Dedifferentiated amniotic fluid mesenchymal stem cell (primary cell): ENCODE data around the gene ENPP6.
"Not testable (repeated sequence)": the region's sequence is repeated elsewhere in the genome, so short reads cannot be mapped to it uniquely, and the experiment has no call there.

Experiments used
- DNase-seq: peaks from one replicate; pipeline ENCODE4 v3.0.0-alpha.2; 2016; ENCODE audit errors: extremely low spot score

Gene ENPP6

GRCh38 chr4:184148738-184149637 is 68.7 kb downstream of the ENPP6 start:
- DNase-seq = peak; percentile 15

GRCh38 chr4:184147858-184148737 is 69.6 kb downstream of the ENPP6 start:
- DNase-seq = peak; percentile 18

- DNase-seq = no peak
These were observed 70.7 kb downstream of the ENPP6 start for GRCh38 chr4:184146951-184147350.

DNA sequence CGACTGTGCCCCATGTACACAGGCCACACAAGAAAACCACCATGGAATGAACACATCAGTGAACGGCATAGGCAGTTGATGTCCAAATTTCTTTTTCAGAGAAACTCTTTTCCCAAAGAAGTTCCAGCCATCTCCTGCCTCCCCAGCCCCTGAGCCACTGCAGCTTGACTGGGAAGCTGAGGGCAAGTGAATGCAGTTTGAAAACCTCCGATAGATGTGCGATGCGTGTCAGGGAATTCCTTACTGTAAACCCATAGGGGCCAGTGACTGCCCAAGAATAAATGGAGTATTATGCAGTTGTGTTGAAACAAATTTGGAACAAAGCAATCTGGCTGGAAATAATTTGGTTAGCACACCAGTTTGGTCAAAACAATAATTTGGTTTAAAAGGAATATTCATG is 72.1 kb downstream of the ENPP6 start:
- DNase-seq = no peak

DNA sequence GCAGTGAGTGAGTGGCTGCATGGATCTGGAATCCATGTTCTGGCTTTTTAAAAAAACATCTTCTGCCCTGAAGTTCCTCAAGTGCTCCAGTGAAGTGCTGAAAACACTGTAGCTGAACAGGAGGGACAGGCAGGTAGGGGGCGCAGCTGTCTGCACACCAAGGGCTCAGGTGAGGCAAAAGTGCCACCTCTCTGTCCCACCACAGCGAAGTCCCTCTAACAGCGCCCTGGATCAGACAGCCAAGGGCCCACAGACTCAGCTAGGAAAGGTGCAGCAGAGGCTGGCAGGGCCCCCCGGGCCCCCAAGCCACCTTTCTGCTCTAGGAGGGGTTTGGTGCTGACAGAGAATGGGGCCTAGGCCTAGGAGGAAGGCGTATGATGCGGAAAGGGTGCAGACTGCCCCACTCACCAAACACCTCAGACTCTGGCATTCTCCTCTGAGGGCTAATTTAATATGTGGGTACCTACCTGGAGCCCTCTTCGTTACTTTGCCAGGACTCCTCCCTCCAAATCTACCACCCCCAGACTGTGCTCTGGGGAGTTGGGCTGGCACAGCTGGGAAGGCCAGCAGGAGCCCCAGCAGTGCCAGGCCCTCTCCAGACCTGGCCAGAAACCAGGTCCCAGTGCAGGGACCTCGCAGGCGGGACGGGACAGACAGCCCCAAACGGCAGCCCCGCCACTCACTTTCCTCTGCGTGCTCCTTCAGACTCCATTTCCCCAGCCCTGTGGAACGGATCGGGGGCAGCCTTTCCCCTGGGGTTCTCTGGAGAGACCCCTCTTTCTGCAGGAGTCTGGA is 73.7 kb downstream of the ENPP6 start:
- no peak for DNase-seq

- no peak for DNase-seq
These were observed 75.3 kb downstream of the ENPP6 start for GRCh38 chr4:184142121-184143000.

GRCh38 chr4:184140901-184141300 is 76.8 kb downstream of the ENPP6 start:
- DNase-seq = not testable (repeated sequence)

GRCh38 chr4:184136525-184136924 is 81.1 kb downstream of the ENPP6 start:
- DNase-seq = no peak

DNA sequence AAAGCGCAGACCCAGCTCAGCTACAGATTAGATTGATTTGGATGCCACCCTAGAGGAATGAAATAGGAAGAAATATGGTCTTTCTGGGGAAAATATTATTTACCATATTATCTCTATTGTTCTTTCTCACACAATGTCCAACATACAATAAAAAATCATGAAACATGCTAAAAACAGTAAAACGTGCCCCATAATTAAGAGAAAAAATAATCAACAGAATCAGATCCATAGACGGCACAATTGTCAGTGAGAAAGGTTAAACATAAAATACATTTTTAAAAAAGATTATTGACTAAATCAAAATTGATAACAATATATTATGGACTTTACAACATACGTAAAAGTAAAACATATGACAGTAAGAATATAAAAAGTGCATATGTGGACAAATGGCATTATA is 90.9 kb downstream of the ENPP6 start:
- no peak for DNase-seq

- no peak for DNase-seq
These were observed 94.9 kb downstream of the ENPP6 start for GRCh38 chr4:184122631-184123408.

DNA sequence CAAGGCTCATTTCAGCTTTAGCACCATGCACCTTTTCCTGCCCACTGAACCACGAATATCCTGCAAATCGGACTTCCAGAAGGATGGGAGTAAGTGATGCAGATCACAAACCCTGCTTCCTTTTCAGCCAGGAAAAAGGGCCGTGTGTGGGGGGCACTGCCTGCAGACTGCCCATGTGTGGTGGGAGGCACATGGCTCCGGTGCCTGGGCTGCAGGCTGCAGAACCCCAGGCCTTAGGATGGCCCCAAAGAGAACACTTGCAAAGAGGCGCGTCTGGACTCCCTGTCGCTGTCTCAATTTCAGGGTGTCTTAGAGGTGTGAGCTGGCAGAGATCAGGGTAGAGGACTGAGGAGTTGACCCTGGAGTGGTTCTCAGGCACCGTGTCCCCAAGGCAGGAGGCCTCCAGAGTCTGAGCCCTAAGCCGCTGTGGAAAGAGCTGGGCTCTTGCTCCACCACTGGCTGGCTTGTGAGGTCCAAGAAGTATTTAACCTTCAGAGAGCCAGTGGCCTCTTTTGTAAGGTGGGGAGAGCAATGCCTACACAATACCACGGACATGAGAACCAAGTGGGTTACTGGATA is 97.0 kb downstream of the ENPP6 start:
- DNase-seq = no peak

- DNase-seq = no peak
These were observed 99.9 kb downstream of the ENPP6 start for GRCh38 chr4:184117662-184118199.

GRCh38 chr4:184115399-184115798 is 102.3 kb downstream of the ENPP6 start:
- DNase-seq = no peak

DNA sequence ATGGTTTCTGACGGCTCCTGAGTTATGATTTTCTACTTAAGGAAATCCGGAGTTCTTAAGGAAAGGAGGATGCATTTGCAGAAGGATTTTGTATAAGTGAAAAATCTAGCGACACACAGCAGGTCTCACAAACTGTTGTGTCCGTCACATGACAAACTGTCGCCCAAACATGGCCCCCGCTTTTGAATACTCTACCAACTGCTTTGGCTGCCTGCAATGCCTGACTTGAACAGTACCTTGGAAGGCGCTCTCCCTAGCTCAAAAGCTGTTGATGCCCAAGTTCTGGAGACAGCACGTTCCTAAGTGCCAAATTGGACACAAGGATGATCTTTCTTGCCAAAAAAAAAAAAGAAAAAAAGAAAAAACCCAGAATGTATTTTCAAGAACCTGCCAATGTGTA is 103.2 kb downstream of the ENPP6 start:
- DNase-seq = no peak

DNA sequence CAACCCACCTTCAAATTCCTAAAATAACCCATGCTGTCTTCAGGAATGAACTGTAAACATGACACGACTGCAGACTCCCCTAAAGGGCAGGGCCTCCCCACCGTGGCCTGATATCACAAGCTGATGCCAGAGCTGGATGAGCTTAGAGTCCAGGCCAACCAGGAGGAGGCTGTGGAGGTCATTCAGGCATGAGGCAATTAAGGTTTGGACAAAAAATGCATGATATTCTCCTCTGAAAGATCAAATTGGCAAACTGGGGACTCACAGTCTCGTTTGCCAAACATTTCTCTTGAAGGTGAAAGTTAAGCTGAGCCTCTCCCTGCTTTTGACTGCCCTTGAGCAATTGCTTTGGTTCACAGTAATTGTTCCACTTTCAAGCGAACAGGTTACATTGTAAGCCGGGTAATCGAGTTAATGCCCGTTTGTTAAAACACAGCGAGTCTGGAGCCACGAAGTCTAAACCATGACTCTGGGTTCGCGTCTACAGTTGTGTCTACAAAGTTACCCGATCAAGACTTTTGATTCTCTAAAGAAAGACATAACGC is 105.6 kb downstream of the ENPP6 start:
- DNase-seq = no peak

GRCh38 chr4:184111233-184111832 is 106.3 kb downstream of the ENPP6 start:
- no peak for DNase-seq

GRCh38 chr4:184110452-184111224 is 107.0 kb downstream of the ENPP6 start:
- DNase-seq = no peak

- no peak for DNase-seq
These were observed 109.6 kb downstream of the ENPP6 start for GRCh38 chr4:184108006-184108501.
